ENCODE data around the gene CNNM4.

Gene CNNM4

GRCh38 chr2:96859681-96860064, 99.0 kb downstream of the CNNM4 start:
- no peak for DNase-seq (ENCODE audit: low spot score)

GRCh38 chr2:96860065-96861029, 99.6 kb downstream of the CNNM4 start:
- DNase-seq (ENCODE audit: low spot score): no peak

GRCh38 chr2:96861074-96861473, 100.4 kb downstream of the CNNM4 start:
- no peak for DNase-seq (ENCODE audit: low spot score)

Measured in germinal center (tissue), 1 donor.